PC-3 (cell line): Measurements from ENCODE around the gene STON1. TPM values are rescaled to one million over a fixed set of nuclear protein-coding genes. Genes with fewer than 3 reads are reported as not detected.

Source experiments
- ATAC-seq: fragments of 200-7000 bp; cut with Tn5 transposase; 2 replicates; pipeline ENCODE4 v1.9.1; 2020; ENCODE audit warnings: mild to moderate bottlenecking, moderate library complexity
- BruUV-seq: library from RNA; stranded (reverse); fragments of 400-500 nt; replicated peaks from 2 replicates; lab custom pipeline; 2021; lab: Mats Ljungman, UMichigan
- CTCF ChIA-PET: fragments of 300-600 bp; sonication (Branson Sonifier 250); formaldehyde crosslinking; loops from one replicate; lab custom pipeline; 2022; ENCODE audit warnings: antibody characterized with exemption; lab: Charles Lee
- POLR2A ChIA-PET: fragments of 300-600 bp; sonication (Branson Sonifier 250); formaldehyde crosslinking; loops from one replicate; lab custom pipeline; 2022; ENCODE audit warnings: antibody characterized with exemption; ENCODE audit not compliant: unreplicated experiment; lab: Charles Lee
- DNase-seq: peaks from one replicate; pipeline ENCODE4 v3.0.0-alpha.2; 2015
- H2AFZ ChIP-seq: fragments of 300-600 bp; sonication (generic); 2 replicates; pipeline ENCODE4 v1.6.0; 2016; ENCODE audit warnings: antibody characterized with exemption, low read length
- H3F3A ChIP-seq: fragments of 300-600 bp; sonication (generic); one replicate; pipeline ENCODE4 v1.6.0; 2017; ENCODE audit warnings: antibody characterized with exemption, low read length, control low read depth, mild to moderate bottlenecking; ENCODE audit not compliant: unreplicated experiment
- H3K27ac ChIP-seq: fragments of 300-600 bp; sonication (generic); 2 replicates; pipeline ENCODE4 v1.5.1; 2016; ENCODE audit warnings: mild to moderate bottlenecking, low read length
- H3K27me3 ChIP-seq: fragments of 300-600 bp; sonication (generic); 2 replicates; pipeline ENCODE4 v1.6.1; 2016; ENCODE audit warnings: low read length, mixed read lengths
- H3K36me3 ChIP-seq: fragments of 300-600 bp; sonication (generic); 2 replicates; pipeline ENCODE4 v1.6.1; 2016; ENCODE audit warnings: low read depth, mixed run types, low read length, mixed read lengths
- H3K4me1 ChIP-seq: fragments of 300-600 bp; sonication (generic); 2 replicates; pipeline ENCODE4 v1.5.1; 2016; ENCODE audit warnings: low read length; ENCODE audit not compliant: insufficient read depth
- H3K4me2 ChIP-seq: fragments of 300-600 bp; sonication (generic); 2 replicates; pipeline ENCODE4 v1.6.0; 2016; ENCODE audit warnings: low read length
- H3K4me3 ChIP-seq: fragments of 300-600 bp; sonication (generic); 2 replicates; pipeline ENCODE4 v1.5.1; 2016; ENCODE audit warnings: mild to moderate bottlenecking, low read length, mixed read lengths
- H3K79me2 ChIP-seq: fragments of 300-600 bp; sonication (generic); 2 replicates; pipeline ENCODE4 v1.6.1; 2017; ENCODE audit warnings: low read length, mixed read lengths
- H3K9ac ChIP-seq: fragments of 300-600 bp; sonication (generic); 2 replicates; pipeline ENCODE4 v1.6.0; 2016; ENCODE audit warnings: mild to moderate bottlenecking, low read length
- H3K9me2 ChIP-seq: fragments of 300-600 bp; sonication (generic); replicated peaks from 2 replicates; pipeline ENCODE4 v1.6.1; 2016; ENCODE audit warnings: mixed run types, low read length, mixed read lengths
- H3K9me3 ChIP-seq: fragments of 300-600 bp; sonication (generic); 2 replicates; pipeline ENCODE4 v1.6.1; 2016; ENCODE audit warnings: low read length, mixed read lengths
- H4K20me1 ChIP-seq: fragments of 300-600 bp; sonication (generic); 2 replicates; pipeline ENCODE4 v1.6.1; 2016; ENCODE audit warnings: low read length, mixed read lengths
- EZH2 ChIP-seq: fragments of 300-600 bp; sonication (generic); IDR thresholded peaks from one replicate; pipeline ENCODE4 v1.6.1; 2017; ENCODE audit warnings: antibody characterized with exemption, mild to moderate bottlenecking, low read length; ENCODE audit not compliant: unreplicated experiment
- EZH2phosphoT487 ChIP-seq: fragments of 300-600 bp; sonication (generic); IDR thresholded peaks from 2 replicates; pipeline ENCODE4 v1.6.1; 2018; ENCODE audit warnings: mild to moderate bottlenecking, antibody characterized with exemption, low read length, borderline replicate concordance
- intact Hi-C: fragments of 100-400 bp; cut with micrococcal nuclease; formaldehyde crosslinking; loops from 2 replicates; pipeline ENCODE4 v1.9.0; 2023
- total RNA-seq: library from RNA; depleted of rRNA; stranded (reverse); fragments of >200 nt; gene quantifications from 2 replicates; pipeline ENCODE4 v1.2.3, GENCODE V29; 2014
- TF ChIP-seq, protein P1 (sequence below): fragments of 300-600 bp; sonication (generic); conservative IDR thresholded peaks from 2 replicates; pipeline ENCODE4 v1.5.1; 2017; ENCODE audit warnings: antibody characterized with exemption, low read depth, mild to moderate bottlenecking, low read length

The STON1 gene
- total RNA-seq, 1 experiment from 2014 or later, result 1.2 TPM

DNA sequence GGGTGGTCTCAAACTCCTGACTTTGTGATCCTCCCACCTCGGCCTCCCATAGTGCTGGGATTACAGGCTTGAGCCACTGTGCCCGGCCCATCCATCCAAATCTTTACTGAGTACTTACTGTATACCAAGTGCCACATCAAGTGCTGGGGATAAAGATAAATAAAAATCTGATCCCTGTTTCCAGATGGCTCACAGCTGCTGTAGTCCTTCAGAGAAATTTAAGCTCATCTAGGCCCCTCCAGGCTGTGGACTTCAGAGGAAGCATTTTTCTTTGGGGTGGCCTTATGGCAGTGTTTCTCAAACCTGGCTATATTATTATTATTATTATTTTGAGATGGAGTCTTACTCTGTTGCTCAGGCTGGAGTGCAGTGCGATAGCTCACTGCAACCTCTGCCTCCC is 54.0 kb downstream of the STON1 start:
- DNase-seq (no peak), ATAC-seq (no peak)
- no peak overlapping the region for H2AFZ ChIP-seq
- no TSS peak for BruUV-seq
- ChIA-PET POLR2A (no interaction called here), CTCF (no interaction called here)
- no peak overlapping the region for H3K27ac ChIP-seq
- no peak for TF ChIP-seq EZH2
- no peak for TF ChIP-seq EZH2phosphoT487
- TF ChIP-seq, protein P1, sequence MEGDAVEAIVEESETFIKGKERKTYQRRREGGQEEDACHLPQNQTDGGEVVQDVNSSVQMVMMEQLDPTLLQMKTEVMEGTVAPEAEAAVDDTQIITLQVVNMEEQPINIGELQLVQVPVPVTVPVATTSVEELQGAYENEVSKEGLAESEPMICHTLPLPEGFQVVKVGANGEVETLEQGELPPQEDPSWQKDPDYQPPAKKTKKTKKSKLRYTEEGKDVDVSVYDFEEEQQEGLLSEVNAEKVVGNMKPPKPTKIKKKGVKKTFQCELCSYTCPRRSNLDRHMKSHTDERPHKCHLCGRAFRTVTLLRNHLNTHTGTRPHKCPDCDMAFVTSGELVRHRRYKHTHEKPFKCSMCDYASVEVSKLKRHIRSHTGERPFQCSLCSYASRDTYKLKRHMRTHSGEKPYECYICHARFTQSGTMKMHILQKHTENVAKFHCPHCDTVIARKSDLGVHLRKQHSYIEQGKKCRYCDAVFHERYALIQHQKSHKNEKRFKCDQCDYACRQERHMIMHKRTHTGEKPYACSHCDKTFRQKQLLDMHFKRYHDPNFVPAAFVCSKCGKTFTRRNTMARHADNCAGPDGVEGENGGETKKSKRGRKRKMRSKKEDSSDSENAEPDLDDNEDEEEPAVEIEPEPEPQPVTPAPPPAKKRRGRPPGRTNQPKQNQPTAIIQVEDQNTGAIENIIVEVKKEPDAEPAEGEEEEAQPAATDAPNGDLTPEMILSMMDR, result no peak
- no peaks in the 10 kb centered on the region for H3K9me3 ChIP-seq
- no peaks in the 10 kb centered on the region for H3F3A ChIP-seq
- no peaks in the 10 kb centered on the region for H3K36me3 ChIP-seq
- no peaks in the 10 kb centered on the region for H3K9me2 ChIP-seq
- H3K27me3 ChIP-seq, result no peaks in the 10 kb centered on the region
- intact Hi-C loops, result no loop called here
- no peak overlapping the region for H3K9ac ChIP-seq
- no peaks in the 10 kb centered on the region for H3K4me1 ChIP-seq
- no peaks in the 10 kb centered on the region for H3K79me2 ChIP-seq
- H4K20me1 ChIP-seq, result no peaks in the 10 kb centered on the region
- H3K4me2 ChIP-seq, result no peak overlapping the region
- no peak overlapping the region for H3K4me3 ChIP-seq

DNA sequence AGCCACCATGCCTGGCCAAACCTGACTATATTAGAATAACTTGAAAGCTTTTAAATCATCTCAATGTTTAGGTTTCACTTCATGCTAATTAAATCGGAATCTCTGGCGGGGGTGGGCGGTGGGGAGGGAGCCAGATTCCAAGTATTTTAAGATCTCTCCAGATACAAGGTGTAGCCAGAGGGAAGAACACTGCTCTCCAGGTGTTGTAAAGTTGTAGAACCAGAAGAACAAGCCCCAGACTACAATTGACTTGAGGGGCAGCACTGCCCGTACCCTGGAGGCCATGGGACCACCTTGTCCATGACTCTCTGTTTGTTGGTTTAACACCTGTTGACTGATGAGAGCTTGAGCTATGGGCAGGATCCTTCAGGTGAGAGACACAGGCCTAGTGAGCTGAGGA is 54.6 kb downstream of the STON1 start:
- H3K79me2 ChIP-seq, result no peaks in the 10 kb centered on the region
- H3K36me3 ChIP-seq, result no peaks in the 10 kb centered on the region
- no peaks in the 10 kb centered on the region for H3F3A ChIP-seq
- ATAC-seq (no peak), DNase-seq (no peak)
- H3K9ac ChIP-seq, result no peak overlapping the region
- no peak overlapping the region for H3K4me3 ChIP-seq
- no peak for TF ChIP-seq EZH2
- TF ChIP-seq, protein P1, result no peak
- no peak for TF ChIP-seq EZH2phosphoT487
- H3K9me2 ChIP-seq, result no peaks in the 10 kb centered on the region
- no peaks in the 10 kb centered on the region for H3K4me1 ChIP-seq
- H3K27ac ChIP-seq, result no peak overlapping the region
- H2AFZ ChIP-seq, result no peak overlapping the region
- no TSS peak for BruUV-seq
- H3K9me3 ChIP-seq, result no peaks in the 10 kb centered on the region
- ChIA-PET CTCF (no interaction called here), POLR2A (no interaction called here)
- H3K27me3 ChIP-seq, result no peaks in the 10 kb centered on the region
- intact Hi-C loops, result no loop called here
- no peak overlapping the region for H3K4me2 ChIP-seq
- H4K20me1 ChIP-seq, result no peaks in the 10 kb centered on the region

DNA sequence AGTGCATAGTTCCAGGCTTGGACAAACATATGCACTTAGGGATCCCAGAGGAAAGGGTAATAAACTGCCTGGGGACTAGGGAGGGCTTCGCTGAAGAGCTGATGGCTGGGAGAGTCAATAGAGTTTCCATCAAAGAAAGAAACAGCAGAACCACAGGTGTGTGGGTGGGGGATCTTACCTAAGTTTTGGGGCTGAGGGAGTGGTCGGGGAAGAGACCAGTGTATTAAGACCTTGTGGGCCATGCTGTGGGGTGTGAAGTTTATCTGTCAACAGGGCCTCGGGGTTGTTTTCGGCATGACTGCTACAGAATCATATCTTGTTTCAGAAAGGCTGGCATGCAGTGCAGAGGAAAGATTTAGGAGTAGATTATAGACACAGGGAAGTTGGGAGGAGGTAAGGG is 56.5 kb downstream of the STON1 start:
- Histone ChIP-seq H3K9ac (no peak overlapping the region), H3K9me3 (no peaks in the 10 kb centered on the region), H3F3A (no peaks in the 10 kb centered on the region), H2AFZ (no peak overlapping the region), H3K4me1 (no peaks in the 10 kb centered on the region), H4K20me1 (no peaks in the 10 kb centered on the region), H3K4me2 (no peak overlapping the region), H3K9me2 (no peaks in the 10 kb centered on the region), H3K27me3 (no peaks in the 10 kb centered on the region), H3K27ac (no peak overlapping the region), H3K36me3 (no peaks in the 10 kb centered on the region), H3K4me3 (no peak overlapping the region), H3K79me2 (no peaks in the 10 kb centered on the region)
- DNase-seq (no peak), ATAC-seq (no peak)
- CTCF ChIA-PET, result no interaction called here
- no TSS peak for BruUV-seq
- POLR2A ChIA-PET, result no interaction called here
- TF ChIP-seq EZH2 (no peak), EZH2phosphoT487 (no peak)
- TF ChIP-seq, protein P1, result no peak
- intact Hi-C loops, result loop anchor here (5.0 kb wide), 2 partner anchors 54 to 164 kb away; partner anchors contain the start of gene STON1
